Activated CD4-positive, alpha-beta memory T cell treated with anti-CD3 and anti-CD28 coated beads, Interleukin-2, amount 10 ng/mL, durations not matched to agents 7 days and 5 days (primary cell): ENCODE data around the gene GPX3. TPM values are rescaled to one million over a fixed set of nuclear protein-coding genes. Genes with fewer than 3 reads are reported as not detected.

Experiments used
- total RNA-seq, 2 experiments: library from RNA; stranded (reverse); gene quantifications; one replicate each; pipeline ENCODE4 v1.2.3, GENCODE V29; 2021

GPX3 gene
- total RNA-seq, 2 experiments from 2014 or later = not detected

Other genes with a start within 250 kb of the GPX3 start
- gene SMIM3, start 241.8 kb upstream of the GPX3 start, total RNA-seq = 10 to 100 TPM; 17.4 to 19.1 TPM
- gene IRGM, start 174.1 kb upstream of the GPX3 start, total RNA-seq = 1 to 10 TPM in 1 of 2 experiments, under 1 TPM in 1; 0.96 to 1.2 TPM
- gene ZNF300, start 115.6 kb upstream of the GPX3 start, total RNA-seq = under 1 TPM; 0.33 to 0.43 TPM
- 100 to 1,000 TPM; 188 to 201 TPM for gene TNIP1, start 60.4 kb downstream of the GPX3 start, total RNA-seq
- 100 to 1,000 TPM; 603 to 606 TPM for gene ANXA6, start 137.2 kb downstream of the GPX3 start, total RNA-seq
- gene CCDC69, start 203.5 kb downstream of the GPX3 start, total RNA-seq = 10 to 100 TPM; 62.6 to 64.2 TPM
- gene GM2A, start 232.6 kb downstream of the GPX3 start, total RNA-seq = 10 to 100 TPM; 22.4 to 24.5 TPM